ENCODE results near the gene TSPAN17.

TSPAN17 gene

GRCh38 chr5:176671399-176671798, 24.1 kb downstream of the TSPAN17 start:
- H3K27me3 Mint-ChIP-seq = peaks cover 20% of the 10 kb centered on the region
- H3K4me3 Mint-ChIP-seq = no peak overlapping the region
- H3K27ac Mint-ChIP-seq = no peak overlapping the region
- DNase-seq (no peak), ATAC-seq (no peak)
- no peaks in the 10 kb centered on the region for H3K9me3 Mint-ChIP-seq
- no peaks in the 10 kb centered on the region for H3K4me1 Mint-ChIP-seq
- no peaks in the 10 kb centered on the region for H3K36me3 Mint-ChIP-seq (ENCODE audit: low read depth)

- H3K27ac Mint-ChIP-seq = no peak overlapping the region
- no peaks in the 10 kb centered on the region for H3K9me3 Mint-ChIP-seq
- H3K4me3 Mint-ChIP-seq = no peak overlapping the region
- H3K4me1 Mint-ChIP-seq = no peaks in the 10 kb centered on the region
- H3K36me3 Mint-ChIP-seq (ENCODE audit: low read depth) = no peaks in the 10 kb centered on the region
- DNase-seq (no peak), ATAC-seq (no peak)
- H3K27me3 Mint-ChIP-seq = peaks cover 19% of the 10 kb centered on the region
These were observed 24.8 kb downstream of the TSPAN17 start for GRCh38 chr5:176671890-176672747.

- Mint-ChIP-seq H3K4me1 (no peaks in the 10 kb centered on the region), H3K36me3 (ENCODE audit: low read depth) (no peaks in the 10 kb centered on the region), H3K27ac (no peak overlapping the region), H3K27me3 (peaks cover 17% of the 10 kb centered on the region), H3K4me3 (no peak overlapping the region), H3K9me3 (no peaks in the 10 kb centered on the region)
- ATAC-seq (no peak), DNase-seq (no peak)
These were observed 26.6 kb downstream of the TSPAN17 start for GRCh38 chr5:176673651-176674583.

- no peaks in the 10 kb centered on the region for H3K36me3 Mint-ChIP-seq (ENCODE audit: low read depth)
- H3K4me1 Mint-ChIP-seq = no peaks in the 10 kb centered on the region
- no peak overlapping the region for H3K4me3 Mint-ChIP-seq
- H3K27ac Mint-ChIP-seq = no peak overlapping the region
- no peak for DNase-seq
- H3K27me3 Mint-ChIP-seq = peaks cover 26% of the 10 kb centered on the region
- no peaks in the 10 kb centered on the region for H3K9me3 Mint-ChIP-seq
- no peak for ATAC-seq
These were observed 27.5 kb downstream of the TSPAN17 start for GRCh38 chr5:176674799-176675198.

- peaks cover 29% of the 10 kb centered on the region for H3K27me3 Mint-ChIP-seq
- DNase-seq (no peak), ATAC-seq (no peak)
- H3K27ac Mint-ChIP-seq = no peak overlapping the region
- H3K4me3 Mint-ChIP-seq = no peak overlapping the region
- H3K36me3 Mint-ChIP-seq (ENCODE audit: low read depth) = no peaks in the 10 kb centered on the region
- no peaks in the 10 kb centered on the region for H3K4me1 Mint-ChIP-seq
- H3K9me3 Mint-ChIP-seq = no peaks in the 10 kb centered on the region
These were observed 28.5 kb downstream of the TSPAN17 start for GRCh38 chr5:176675676-176676360.

GRCh38 chr5:176676361-176676824, 29.1 kb downstream of the TSPAN17 start:
- Mint-ChIP-seq H3K4me3 (no peak overlapping the region), H3K9me3 (no peaks in the 10 kb centered on the region), H3K4me1 (no peaks in the 10 kb centered on the region), H3K36me3 (ENCODE audit: low read depth) (no peaks in the 10 kb centered on the region), H3K27ac (no peak overlapping the region), H3K27me3 (peaks cover 32% of the 10 kb centered on the region)
- no peak for DNase-seq
- ATAC-seq = no peak

GRCh38 chr5:176677209-176677939, 30.1 kb downstream of the TSPAN17 start:
- Mint-ChIP-seq H3K4me3 (no peak overlapping the region), H3K27me3 (peaks cover 40% of the 10 kb centered on the region), H3K4me1 (no peaks in the 10 kb centered on the region), H3K9me3 (no peaks in the 10 kb centered on the region), H3K36me3 (ENCODE audit: low read depth) (no peaks in the 10 kb centered on the region), H3K27ac (no peak overlapping the region)
- DNase-seq = no peak
- ATAC-seq = no peak

GRCh38 chr5:176678584-176678983, 31.3 kb downstream of the TSPAN17 start:
- no peaks in the 10 kb centered on the region for H3K9me3 Mint-ChIP-seq
- H3K36me3 Mint-ChIP-seq (ENCODE audit: low read depth) = no peaks in the 10 kb centered on the region
- no peak overlapping the region for H3K27ac Mint-ChIP-seq
- H3K4me1 Mint-ChIP-seq = no peaks in the 10 kb centered on the region
- H3K4me3 Mint-ChIP-seq = no peak overlapping the region
- H3K27me3 Mint-ChIP-seq = peaks cover 43% of the 10 kb centered on the region
- DNase-seq = no peak
- ATAC-seq = no peak

GRCh38 chr5:176679365-176680225, 32.3 kb downstream of the TSPAN17 start:
- Mint-ChIP-seq H3K27me3 (peaks cover 50% of the 10 kb centered on the region), H3K9me3 (peaks cover 5% of the 10 kb centered on the region), H3K4me1 (no peaks in the 10 kb centered on the region), H3K27ac (no peak overlapping the region), H3K36me3 (ENCODE audit: low read depth) (no peaks in the 10 kb centered on the region), H3K4me3 (no peak overlapping the region)
- ATAC-seq (no peak), DNase-seq (no peak)

- H3K4me1 Mint-ChIP-seq = no peaks in the 10 kb centered on the region
- no peak for ATAC-seq
- H3K27me3 Mint-ChIP-seq = peaks cover 55% of the 10 kb centered on the region
- no peak overlapping the region for H3K4me3 Mint-ChIP-seq
- H3K27ac Mint-ChIP-seq = no peak overlapping the region
- peaks cover 8% of the 10 kb centered on the region for H3K9me3 Mint-ChIP-seq
- H3K36me3 Mint-ChIP-seq (ENCODE audit: low read depth) = peaks cover 2% of the 10 kb centered on the region
- DNase-seq = no peak
These were observed 32.9 kb downstream of the TSPAN17 start for GRCh38 chr5:176680226-176680563.

GRCh38 chr5:176682016-176682531, 34.8 kb downstream of the TSPAN17 start:
- Mint-ChIP-seq H3K27me3 (peaks cover 54% of the 10 kb centered on the region), H3K36me3 (ENCODE audit: low read depth) (peaks cover 3% of the 10 kb centered on the region), H3K4me3 (no peak overlapping the region), H3K27ac (no peak overlapping the region), H3K9me3 (peaks cover 11% of the 10 kb centered on the region), H3K4me1 (no peaks in the 10 kb centered on the region)
- DNase-seq = no peak
- ATAC-seq = no peak

- H3K27ac Mint-ChIP-seq = no peak overlapping the region
- no peak overlapping the region for H3K4me3 Mint-ChIP-seq
- DNase-seq = no peak
- peaks cover 11% of the 10 kb centered on the region for H3K9me3 Mint-ChIP-seq
- H3K4me1 Mint-ChIP-seq = no peaks in the 10 kb centered on the region
- H3K27me3 Mint-ChIP-seq = peaks cover 39% of the 10 kb centered on the region
- ATAC-seq = no peak
- H3K36me3 Mint-ChIP-seq (ENCODE audit: low read depth) = peaks cover 3% of the 10 kb centered on the region
These were observed 37.7 kb downstream of the TSPAN17 start for GRCh38 chr5:176685010-176685409.

GRCh38 chr5:176687247-176687646, 40.0 kb downstream of the TSPAN17 start:
- H3K27me3 Mint-ChIP-seq = peaks cover 33% of the 10 kb centered on the region
- H3K9me3 Mint-ChIP-seq = peaks cover 11% of the 10 kb centered on the region
- no peak overlapping the region for H3K4me3 Mint-ChIP-seq
- ATAC-seq = no peak
- no peak for DNase-seq
- no peak overlapping the region for H3K27ac Mint-ChIP-seq
- peaks cover 3% of the 10 kb centered on the region for H3K36me3 Mint-ChIP-seq (ENCODE audit: low read depth)
- no peaks in the 10 kb centered on the region for H3K4me1 Mint-ChIP-seq

Measured in activated naive CD8-positive, alpha-beta T cell treated with anti-CD3 and anti-CD28 coated beads, Interleukin-2, amount 50 U/mL, for 24 hours (primary cell).